CD14-positive monocyte (primary cell): ENCODE measurements around the gene TTC23L. TPM values are rescaled to one million over a fixed set of nuclear protein-coding genes. Genes with fewer than 3 reads are reported as not detected.
"Not testable (repeated sequence)": the region's sequence is repeated elsewhere in the genome, so short reads cannot be mapped to it uniquely, and the experiment has no call there.

Experiments used
- DNase-seq, 3 donors: peaks; one replicate each; pipeline ENCODE4 v3.0.0-alpha.2; 2011 to 2022
- H2AFZ ChIP-seq: 2 replicates; pipeline ENCODE4 v1.6.0; 2012; ENCODE audit warnings: mild to moderate bottlenecking, low read depth, low read length, inconsistent platforms; ENCODE audit not compliant: insufficient read depth, poor library complexity, severe bottlenecking
- H3K27ac ChIP-seq, 2 donors: 1 replicate in 1 of 2; 2 replicates in 1 of 2; pipeline ENCODE4 v1.5.1; 2012 to 2013; ENCODE audit warnings: low read length in 2 of 2, control low read depth in 1 of 2, inconsistent platforms in 1 of 2, low read depth in 1 of 2, mild to moderate bottlenecking in 1 of 2
- H3K27me3 ChIP-seq, 2 donors: one replicate each; pipeline versions ENCODE4 v1.6.0 to v1.6.1; 2011 to 2013; ENCODE audit warnings: low read length in 2 of 2; ENCODE audit not compliant: control insufficient read depth in 2 of 2, insufficient read depth in 2 of 2
- H3K36me3 ChIP-seq, 2 donors: replicated peaks in 1 of 2; 1 replicate in 1 of 2; 2 replicates in 1 of 2; pipeline versions ENCODE4 v1.5.1 to v1.6.1; 2012 to 2013; ENCODE audit warnings: low read length in 2 of 2, control low read depth in 1 of 2, inconsistent platforms in 1 of 2, mild to moderate bottlenecking in 1 of 2; ENCODE audit not compliant: insufficient read depth in 2 of 2, control insufficient read depth in 1 of 2
- H3K4me1 ChIP-seq, 2 donors: 1 replicate in 1 of 2; 2 replicates in 1 of 2; pipeline versions ENCODE4 v1.5.1 to v1.6.1; 2012 to 2013; ENCODE audit warnings: low read length in 2 of 2, control low read depth in 1 of 2, inconsistent platforms in 1 of 2, mild to moderate bottlenecking in 1 of 2, moderate library complexity in 1 of 2; ENCODE audit not compliant: insufficient read depth in 2 of 2, control insufficient read depth in 1 of 2
- H3K4me2 ChIP-seq: replicated peaks from 2 replicates; pipeline ENCODE3; 2012; ENCODE audit warnings: low read length, moderate library complexity, mild to moderate bottlenecking; ENCODE audit not compliant: poor library complexity, severe bottlenecking; ENCODE audit errors: extremely low read depth
- H3K4me3 ChIP-seq, 3 experiments: fragments of 200-600 bp in 1 of 3; sonication (generic) in 1 of 3; replicated peaks in 1 of 3; 1 replicate in 2 of 3; 2 replicates in 1 of 3; pipeline ENCODE4 v1.5.1; 2011 to 2013; ENCODE audit warnings: low read length in 3 of 3, mild to moderate bottlenecking in 3 of 3, control low read depth in 2 of 3, low read depth in 2 of 3, inconsistent platforms in 1 of 3, moderate library complexity in 1 of 3
- H3K79me2 ChIP-seq: 2 replicates; pipeline ENCODE4 v1.6.0; 2012; ENCODE audit warnings: mild to moderate bottlenecking, control low read depth, inconsistent platforms, low read length, moderate library complexity; ENCODE audit not compliant: insufficient read depth
- H3K9ac ChIP-seq: 2 replicates; pipeline ENCODE4 v1.6.0; 2017; ENCODE audit warnings: low read length, mild to moderate bottlenecking; ENCODE audit not compliant: insufficient read depth, poor library complexity, severe bottlenecking
- H3K9me3 ChIP-seq, 2 donors: replicated peaks in 1 of 2; 1 replicate in 1 of 2; 2 replicates in 1 of 2; pipeline versions ENCODE4 v1.5.1 to v1.6.1; 2012 to 2013; ENCODE audit warnings: low read length in 2 of 2, control low read depth in 1 of 2; ENCODE audit not compliant: control insufficient read depth in 1 of 2, insufficient read depth in 1 of 2
- H4K20me1 ChIP-seq: 2 replicates; pipeline ENCODE4 v1.6.0; 2012; ENCODE audit warnings: mild to moderate bottlenecking, low read length, control low read depth, moderate library complexity; ENCODE audit not compliant: insufficient read depth
- H3K27ac Mint-ChIP-seq, 7 donors: one replicate each; pipeline ENCODE4 v1.8.0; 2020; ENCODE audit warnings: mild to moderate bottlenecking in 7 of 7, mixed read lengths in 7 of 7, moderate library complexity in 6 of 7, inconsistent platforms in 2 of 7
- H3K27me3 Mint-ChIP-seq, 3 donors: one replicate each; pipeline ENCODE4 v1.8.0; 2021 to 2022; ENCODE audit warnings: low read depth in 3 of 3, mild to moderate bottlenecking in 3 of 3, mixed read lengths in 3 of 3, moderate library complexity in 3 of 3, inconsistent platforms in 1 of 3
- H3K36me3 Mint-ChIP-seq, 2 donors: one replicate each; pipeline ENCODE4 v1.8.0; 2020; ENCODE audit warnings: mixed read lengths in 2 of 2, inconsistent platforms in 1 of 2, mild to moderate bottlenecking in 1 of 2
- H3K4me1 Mint-ChIP-seq: one replicate; pipeline ENCODE4 v1.8.0; 2020; ENCODE audit warnings: mild to moderate bottlenecking, mixed read lengths
- H3K4me3 Mint-ChIP-seq, 2 donors: one replicate each; pipeline ENCODE4 v1.8.0; 2020; ENCODE audit warnings: mild to moderate bottlenecking in 2 of 2, mixed read lengths in 2 of 2, moderate library complexity in 1 of 2
- H3K9me3 Mint-ChIP-seq, 7 donors: one replicate each; pipeline ENCODE4 v1.8.0; 2020 to 2022; ENCODE audit warnings: mixed read lengths in 7 of 7, mild to moderate bottlenecking in 6 of 7, moderate library complexity in 6 of 7, inconsistent platforms in 2 of 7
- CTCF ChIP-seq: fragments of 200-600 bp; IDR thresholded peaks from one replicate; pipeline ENCODE4 v1.8.0; 2022; ENCODE audit warnings: antibody characterized with exemption, mild to moderate bottlenecking
- WGBS: methylation state at CpG from one replicate; pipeline ENCODE4 v1.1.5; 2013; ENCODE audit warnings: missing lambda C conversion rate; ENCODE audit not compliant: insufficient coverage; 5-methylcytosine and 5-hydroxymethylcytosine counted together
- intact Hi-C, 2 donors: fragments of 100-400 bp; cut with micrococcal nuclease; formaldehyde crosslinking; loops; one replicate each; pipeline versions ENCODE4 v1.15.0 to v1.15.1; 2023
- polyA plus RNA-seq, 3 donors: library from polyadenylated mRNA; depleted of rRNA in 1 of 3; unstranded in 2 of 3; stranded (reverse) in 1 of 3; fragments of 300-500 nt in 2 of 3; fragments of >200 nt in 1 of 3; fragmentation: Illumina TruSeq in 2 of 3; gene quantifications; 1 replicate in 2 of 3; 2 replicates in 1 of 3; pipeline ENCODE4 v1.2.3, GENCODE V29; 2012 to 2021

The TTC23L gene
- polyA plus RNA-seq, 3 donors = not detected

- Histone ChIP-seq H3K4me1 (peaks cover 15 to 19% of the 10 kb centered on the region in 2 donors), H3K9me3 (no peaks in the 10 kb centered on the region), H3K79me2 (peaks cover 59% of the 10 kb centered on the region), H3K27ac (no peak overlapping the region), H3K4me3 (no peak overlapping the region), H4K20me1 (no peaks in the 10 kb centered on the region), H2AFZ (no peak overlapping the region), H3K9ac (no peak overlapping the region), H3K4me2 (no peak overlapping the region), H3K27me3 (no peaks in the 10 kb centered on the region), H3K36me3 (peaks cover 30 to 32% of the 10 kb centered on the region in 2 donors)
- intact Hi-C loops = loop anchor here in 1 of 2 donors (5.0 to 10.0 kb wide), 2 partner anchors 1234 to 1327 kb away; partner anchors contain the start of genes LMBRD2, NADK2 and SKP2
- H3K4me1 Mint-ChIP-seq = peaks cover 17% of the 10 kb centered on the region
- H3K27me3 Mint-ChIP-seq = no peaks in the 10 kb centered on the region
- H3K36me3 Mint-ChIP-seq = peaks cover 19 to 30% of the 10 kb centered on the region in 2 donors
- TF ChIP-seq CTCF = no peak
- no CpG with 5 or more reads among the region's 4 CpGs for WGBS
- no peaks in the 10 kb centered on the region for H3K9me3 Mint-ChIP-seq
- DNase-seq = no peak
- no peak overlapping the region for H3K4me3 Mint-ChIP-seq
- H3K27ac Mint-ChIP-seq = no peak overlapping the region
Observed at GRCh38 chr5:34918025-34918424, 79.1 kb downstream of the TTC23L start.

- Histone ChIP-seq H3K79me2 (peaks cover 48% of the 10 kb centered on the region), H3K27ac (no peak overlapping the region), H4K20me1 (no peaks in the 10 kb centered on the region), H3K4me1 (peaks cover 15 to 19% of the 10 kb centered on the region in 2 donors), H3K27me3 (no peaks in the 10 kb centered on the region), H3K9ac (no peak overlapping the region), H3K4me3 (no peak overlapping the region), H3K9me3 (no peaks in the 10 kb centered on the region), H3K4me2 (no peak overlapping the region), H3K36me3 (peaks cover 41% of the 10 kb centered on the region in 2 donors), H2AFZ (no peak overlapping the region)
- DNase-seq = no peak
- Mint-ChIP-seq H3K36me3 (peaks cover 29 to 41% of the 10 kb centered on the region in 2 donors), H3K27me3 (no peaks in the 10 kb centered on the region), H3K4me3 (no peak overlapping the region), H3K27ac (no peak overlapping the region), H3K9me3 (no peaks in the 10 kb centered on the region), H3K4me1 (peaks cover 12% of the 10 kb centered on the region)
- intact Hi-C loops = loop anchor here in 1 of 2 donors (5.0 to 10.0 kb wide), 2 partner anchors 1233 to 1326 kb away; partner anchors contain the start of genes LMBRD2, NADK2 and SKP2
- WGBS = no CpG with 5 or more reads among the region's 4 CpGs
- no peak for TF ChIP-seq CTCF
Observed at GRCh38 chr5:34919077-34919476, 80.1 kb downstream of the TTC23L start.

GRCh38 chr5:34923256-34923655 lies 84.3 kb downstream of the TTC23L start:
- H3K4me3 Mint-ChIP-seq, H3K27ac Mint-ChIP-seq, H4K20me1 ChIP-seq, H3K4me1 Mint-ChIP-seq, H3K4me1 ChIP-seq, DNase-seq, H3K4me2 ChIP-seq, H2AFZ ChIP-seq, H3K9ac ChIP-seq, H3K4me3 ChIP-seq, H3K9me3 ChIP-seq, H3K27me3 ChIP-seq, H3K9me3 Mint-ChIP-seq, H3K27ac ChIP-seq, H3K27me3 Mint-ChIP-seq: not testable (repeated sequence)
- H3K36me3 Mint-ChIP-seq = peaks cover 49 to 64% of the 10 kb centered on the region in 2 donors
- WGBS = 100% methylated on average over 3 of the region's 9 CpGs
- Histone ChIP-seq H3K36me3 (peaks cover 63 to 70% of the 10 kb centered on the region in 2 donors), H3K79me2 (peaks cover 12% of the 10 kb centered on the region)
- intact Hi-C loops = loop anchor here in 1 of 2 donors (10.0 kb wide), 1 partner anchor 1478 kb away; the partner anchor contains the start of gene TARS1
